H54 (cell line): ENCODE results near the gene GBX1.

Experiments
- DNase-seq: peaks from one replicate; pipeline ENCODE4 v3.0.0; 2011; ENCODE audit warnings: low spot score, mixed read lengths; ENCODE audit not compliant: insufficient read length
- FAIRE-seq: peaks from 3 replicates; lab custom pipeline; 2011; peaks lifted over from hg19 to GRCh38; lab: Jason Lieb, UNC
- POLR2A ChIP-seq: IDR thresholded peaks from 2 replicates; pipeline ENCODE4 v1.6.1; 2011; ENCODE audit warnings: low read depth, mild to moderate bottlenecking, low read length

Gene GBX1

GRCh38 chr7:151202836-151203235 lies 35.3 kb upstream of the GBX1 start:
- FAIRE-seq: no peak
- TF ChIP-seq POLR2A: no peak
- DNase-seq: no peak

GRCh38 chr7:151201751-151202150 lies 34.3 kb upstream of the GBX1 start:
- FAIRE-seq (no peak), DNase-seq (no peak)
- no peak for TF ChIP-seq POLR2A

DNA sequence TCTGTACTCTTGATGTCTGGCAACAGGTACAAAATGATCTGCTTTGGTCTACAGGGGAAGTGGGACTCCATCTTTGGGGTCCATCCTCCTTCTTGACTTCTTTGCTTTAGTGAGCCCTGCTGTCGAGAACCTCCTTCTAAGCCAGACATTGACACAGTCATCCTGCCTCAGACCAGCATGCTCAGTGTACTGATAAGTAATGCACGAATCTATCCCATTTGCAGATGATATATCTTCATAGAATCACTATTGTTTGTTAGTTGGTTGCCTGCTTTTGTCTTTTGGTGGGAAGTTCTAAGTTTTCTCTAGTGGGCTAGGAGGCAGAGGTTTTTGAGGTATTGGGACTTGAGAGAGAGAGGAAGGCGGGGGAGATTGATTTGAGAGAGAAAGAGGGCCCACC lies 33.9 kb upstream of the GBX1 start:
- no peak for TF ChIP-seq POLR2A
- no peak for DNase-seq
- FAIRE-seq: no peak

DNA sequence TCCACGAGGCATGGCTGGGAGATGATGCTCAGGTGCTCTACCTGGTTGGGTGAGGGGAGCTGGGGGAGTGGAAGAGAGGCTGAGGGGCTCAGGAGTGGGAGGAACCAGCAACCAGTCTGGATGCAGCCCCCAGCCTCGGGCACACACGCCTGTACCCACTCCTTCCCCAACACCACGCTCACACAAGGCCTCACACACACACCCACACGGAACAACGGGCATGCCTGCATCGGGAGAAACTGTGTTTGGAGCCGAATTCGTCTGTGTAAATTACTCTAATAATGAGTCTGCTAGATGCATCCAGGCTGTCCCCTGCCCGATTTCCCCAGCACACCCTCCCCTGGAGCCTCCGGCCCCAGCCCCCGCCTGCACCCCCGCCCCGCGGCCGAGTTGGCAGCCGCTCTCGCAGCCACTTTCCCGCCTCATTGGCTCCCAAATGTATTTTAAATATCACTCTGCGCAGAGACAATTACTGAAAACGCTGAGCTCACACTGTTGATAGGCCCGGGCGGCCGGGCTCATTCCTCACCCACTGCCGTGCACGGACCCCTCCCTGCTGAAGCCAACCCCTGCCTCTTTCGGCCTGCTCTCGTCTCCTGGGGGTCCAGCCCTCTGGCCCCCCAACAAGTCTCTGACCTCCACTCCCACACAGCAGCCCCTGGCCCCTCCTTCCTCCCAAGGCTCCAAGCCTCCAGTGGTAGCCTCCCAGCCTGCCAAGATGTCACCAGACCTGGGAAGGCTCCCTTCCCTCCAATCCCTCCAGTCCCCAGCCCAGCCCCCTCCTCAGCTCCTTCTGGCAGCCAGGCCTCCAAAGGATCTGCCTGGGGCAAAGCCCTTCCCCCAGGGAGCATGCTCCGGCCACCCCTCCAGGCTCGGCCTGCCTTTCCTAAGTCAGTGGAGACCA lies 31.7 kb upstream of the GBX1 start:
- TF ChIP-seq POLR2A: no peak
- FAIRE-seq: no peak
- DNase-seq: no peak

GRCh38 chr7:151197932-151198331 lies 30.4 kb upstream of the GBX1 start:
- no peak for TF ChIP-seq POLR2A
- DNase-seq (no peak), FAIRE-seq (no peak)

DNA sequence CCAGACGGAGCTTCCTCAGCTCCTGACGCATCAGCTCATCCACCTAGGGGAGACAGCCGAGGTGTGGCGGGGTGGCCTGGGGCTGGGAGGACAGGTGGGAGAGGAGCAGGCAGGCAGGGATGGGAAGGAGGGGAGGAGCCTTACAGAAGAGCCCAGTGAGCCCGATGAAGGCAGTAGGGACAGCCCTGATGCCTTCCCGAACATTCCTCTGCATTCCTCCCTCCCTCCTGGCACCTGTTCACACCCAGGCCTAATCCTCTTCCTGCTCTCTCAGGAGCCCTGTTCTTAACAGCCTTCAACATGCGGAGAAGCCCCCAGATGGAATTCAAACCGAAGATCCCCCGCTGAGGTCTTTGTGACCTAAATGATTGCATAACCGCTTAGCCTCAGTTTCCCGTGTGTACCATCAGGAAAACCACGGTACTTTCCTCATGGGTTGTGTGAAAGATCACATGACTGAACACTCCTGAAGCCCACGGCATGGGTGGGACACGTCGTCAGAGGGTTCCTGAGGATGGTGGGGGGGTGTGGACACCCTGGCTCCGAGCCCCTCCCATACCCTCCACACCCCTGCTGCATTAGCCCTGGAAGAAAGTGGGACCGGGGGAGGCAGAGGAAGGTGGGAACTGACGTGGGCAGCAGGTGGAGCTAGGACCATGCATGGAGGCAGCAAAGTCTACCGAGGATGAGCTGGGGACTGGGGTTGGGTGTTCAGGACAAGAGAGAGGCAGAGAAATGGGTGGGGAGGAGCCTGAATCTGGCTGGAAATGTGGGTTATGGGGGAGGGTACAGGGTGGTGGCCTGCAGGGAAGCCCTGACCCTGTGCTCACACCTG lies 28.3 kb upstream of the GBX1 start:
- DNase-seq (no peak), FAIRE-seq (no peak)
- no peak for TF ChIP-seq POLR2A

DNA sequence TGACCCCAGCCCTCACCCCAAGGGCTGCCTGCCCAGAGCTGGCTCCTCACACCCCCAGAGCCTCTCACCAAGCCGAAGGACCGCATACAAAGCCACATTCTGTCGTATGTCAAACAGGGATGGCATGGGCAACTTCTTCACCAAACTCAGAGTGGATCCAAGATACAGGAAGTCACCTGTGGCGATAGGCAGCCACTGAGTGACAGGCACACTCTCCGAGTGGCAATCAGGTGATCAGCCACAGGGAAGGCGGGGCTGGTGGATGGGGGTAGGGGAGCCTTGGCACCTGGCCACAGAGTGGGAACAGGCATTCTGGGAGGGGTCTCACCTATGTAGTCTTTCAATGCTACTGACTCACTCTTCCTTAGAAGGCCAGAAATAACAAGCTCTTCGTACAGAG lies 26.7 kb upstream of the GBX1 start:
- FAIRE-seq (no peak), DNase-seq (no peak)
- no peak for TF ChIP-seq POLR2A

DNA sequence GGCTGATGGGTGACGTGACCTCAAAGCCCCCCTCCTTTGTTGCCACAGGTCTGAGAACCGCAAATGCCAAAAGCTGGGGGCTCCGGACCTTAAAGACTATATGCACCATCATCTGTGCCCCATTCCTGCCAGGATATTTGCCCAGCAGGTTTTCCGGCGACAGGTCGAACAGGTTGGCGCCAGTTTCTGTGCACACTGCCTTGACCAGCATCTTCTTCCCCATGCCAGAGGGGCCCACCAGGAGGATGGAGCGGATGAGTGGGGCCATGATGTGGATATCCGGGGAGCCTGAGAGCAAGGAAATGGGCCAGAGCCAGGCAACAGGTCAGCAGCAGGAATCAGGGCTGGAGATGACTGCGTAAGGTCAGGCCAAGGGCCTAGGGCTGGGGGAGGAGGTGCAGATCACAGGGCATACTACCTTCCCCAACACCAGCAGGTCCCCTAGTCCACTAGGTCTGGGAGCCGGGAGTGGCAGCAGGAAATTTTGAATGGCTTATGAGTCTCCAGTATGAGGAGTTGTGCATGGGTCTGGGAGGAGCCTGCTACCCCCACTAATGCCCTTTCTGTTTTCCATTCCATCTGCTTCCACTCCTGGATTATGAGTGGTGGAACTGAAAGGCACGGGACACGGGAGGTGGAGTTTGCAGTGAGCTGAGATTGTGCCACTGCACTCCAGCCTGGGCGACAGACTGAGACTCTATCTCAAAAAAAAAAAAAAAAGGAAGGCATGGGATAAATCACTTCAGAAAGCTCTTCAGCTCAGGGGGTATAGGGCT lies 25.9 kb upstream of the GBX1 start:
- DNase-seq (no peak), FAIRE-seq (no peak)
- no peak for TF ChIP-seq POLR2A

GRCh38 chr7:151192002-151192539 lies 24.6 kb upstream of the GBX1 start:
- DNase-seq (no peak), FAIRE-seq (no peak)
- TF ChIP-seq POLR2A: no peak

- no peak for TF ChIP-seq POLR2A
- FAIRE-seq: no peak
- DNase-seq: no peak
These were observed 24.1 kb upstream of the GBX1 start for GRCh38 chr7:151191544-151191943.

DNA sequence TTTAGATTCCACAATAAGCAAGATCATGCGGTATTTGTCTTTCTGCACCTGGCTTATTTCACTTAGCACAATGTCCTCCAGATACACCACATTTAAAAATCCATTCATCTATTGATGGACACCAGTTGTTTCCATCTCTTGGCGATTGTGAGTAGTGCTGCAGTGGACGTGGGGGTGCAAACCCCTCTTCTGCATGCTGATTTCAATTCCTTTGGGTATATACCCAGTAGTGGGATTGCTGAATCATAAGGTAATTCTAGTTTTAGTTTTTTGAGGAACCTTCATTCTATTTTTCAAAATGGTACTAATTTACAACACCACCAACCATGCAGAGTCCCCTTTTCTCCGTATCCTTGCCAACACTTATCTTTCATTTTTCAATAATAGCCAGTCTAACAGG lies 21.5 kb upstream of the GBX1 start:
- TF ChIP-seq POLR2A: no peak
- FAIRE-seq (no peak), DNase-seq (no peak)

DNA sequence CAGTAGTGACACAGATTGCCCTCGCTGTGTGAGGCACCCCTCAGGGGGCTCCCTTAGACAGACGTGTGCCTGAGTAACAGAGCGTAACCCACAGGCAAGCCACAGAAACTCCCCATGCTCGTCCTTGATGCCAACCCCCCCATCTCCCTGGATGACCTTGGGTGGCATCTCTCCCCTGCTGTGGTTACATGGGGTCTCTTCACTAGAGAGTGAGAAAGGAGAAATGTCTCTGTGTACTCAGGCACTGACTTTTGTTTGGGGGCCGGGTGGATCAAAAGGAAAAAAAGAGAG lies 20.7 kb upstream of the GBX1 start:
- DNase-seq (no peak), FAIRE-seq (no peak)
- TF ChIP-seq POLR2A: no peak

GRCh38 chr7:151187409-151188251 lies 20.1 kb upstream of the GBX1 start:
- DNase-seq: no peak
- FAIRE-seq: no peak
- no peak for TF ChIP-seq POLR2A
